Keratinocyte (primary cell): ENCODE results near the gene TRPT1. TPM values are rescaled to one million over a fixed set of nuclear protein-coding genes. Genes with fewer than 3 reads are reported as not detected.

Experiments
- DNase-seq: peaks from one replicate; pipeline ENCODE4 v3.0.0-alpha.2; 2011; ENCODE audit warnings: low read depth, missing footprints, low spot score
- FAIRE-seq: peaks from 2 replicates; lab custom pipeline; 2011; peaks lifted over from hg19 to GRCh38; lab: Jason Lieb, UNC
- H2AFZ ChIP-seq: 2 replicates; pipeline ENCODE4 v1.6.0; 2012; ENCODE audit warnings: low read length, control low read depth, inconsistent platforms; ENCODE audit not compliant: control insufficient read depth
- H3K27ac ChIP-seq: 2 replicates; pipeline ENCODE4 v1.5.1; 2011; ENCODE audit warnings: low read length; ENCODE audit not compliant: control insufficient read depth, insufficient read depth
- H3K27me3 ChIP-seq: 3 replicates; pipeline ENCODE4 v1.6.0; 2011; ENCODE audit warnings: low read length; ENCODE audit not compliant: control insufficient read depth, insufficient read depth; ENCODE audit errors: extremely low read depth
- H3K36me3 ChIP-seq, 2 experiments: 2 replicates in 1 of 2; 3 replicates in 1 of 2; pipeline ENCODE4 v1.5.1; 2011; ENCODE audit warnings: low read length in 2 of 2, mild to moderate bottlenecking in 1 of 2; ENCODE audit not compliant: control insufficient read depth in 2 of 2, insufficient read depth in 2 of 2; ENCODE audit errors: extremely low read depth in 1 of 2
- H3K4me1 ChIP-seq: 3 replicates; pipeline ENCODE4 v1.5.1; 2011; ENCODE audit warnings: low read length; ENCODE audit not compliant: control insufficient read depth, insufficient read depth; ENCODE audit errors: extremely low read depth
- H3K4me2 ChIP-seq: 3 replicates; pipeline ENCODE4 v1.6.0; 2011; ENCODE audit warnings: low read depth, low read length; ENCODE audit not compliant: control insufficient read depth, insufficient read depth; ENCODE audit errors: extremely low read depth
- H3K4me3 ChIP-seq, 3 experiments: fragments of 200-600 bp in 1 of 3; sonication (generic) in 1 of 3; 2 replicates in 2 of 3; 3 replicates in 1 of 3; pipeline ENCODE4 v1.5.1; 2011 to 2016; ENCODE audit warnings: low read length in 3 of 3, mild to moderate bottlenecking in 3 of 3, control low read depth in 2 of 3, inconsistent platforms in 1 of 3, low read depth in 1 of 3, mixed read lengths in 1 of 3, mixed run types in 1 of 3, moderate library complexity in 1 of 3; ENCODE audit not compliant: control insufficient read depth in 2 of 3, insufficient read depth in 2 of 3; ENCODE audit errors: extremely low read depth in 1 of 3
- H3K79me2 ChIP-seq: 2 replicates; pipeline ENCODE4 v1.6.0; 2012; ENCODE audit warnings: low read length; ENCODE audit not compliant: control insufficient read depth, insufficient read depth
- H3K9ac ChIP-seq: 3 replicates; pipeline ENCODE4 v1.6.0; 2011; ENCODE audit warnings: low read length; ENCODE audit not compliant: control insufficient read depth, insufficient read depth; ENCODE audit errors: extremely low read depth
- H3K9me1 ChIP-seq: 3 replicates; pipeline ENCODE4 v1.6.0; 2011; ENCODE audit warnings: low read length; ENCODE audit not compliant: control insufficient read depth, insufficient read depth; ENCODE audit errors: extremely low read depth
- H3K9me3 ChIP-seq: 2 replicates; pipeline ENCODE4 v1.5.1; 2012; ENCODE audit warnings: low read depth, low read length; ENCODE audit not compliant: control insufficient read depth
- H4K20me1 ChIP-seq: 3 replicates; pipeline ENCODE4 v1.6.0; 2011; ENCODE audit warnings: low read length; ENCODE audit not compliant: control insufficient read depth, insufficient read depth; ENCODE audit errors: extremely low read depth
- EZH2 ChIP-seq: IDR thresholded peaks from one replicate; pipeline ENCODE4 v1.6.1; 2012; ENCODE audit warnings: inconsistent platforms, mild to moderate bottlenecking, low read length, moderate library complexity
- dilution Hi-C: fragments of 300-500 bp; cut with MboI; formaldehyde crosslinking; loops from one replicate; pipeline ENCODE4 v1.7.0; 2020; ENCODE audit warnings: low sequenced_read_pairs; ENCODE audit not compliant: extremely low pct_ligation_motif_present
- polyA plus RNA-seq, 5 experiments: library from polyadenylated mRNA; depleted of rRNA in 3 of 5; stranded (reverse) in 3 of 5; stranded (forward) in 1 of 5; unstranded in 1 of 5; fragments of >200 nt; gene quantifications; 1 replicate in 1 of 5; 2 replicates in 3 of 5; 3 replicates in 1 of 5; pipeline versions ENCODE4 v1.2.1 to v1.2.3, GENCODE V29; 2011 to 2012; ENCODE audit warnings: missing spikeins in 2 of 5, low read depth in 1 of 5, low replicate concordance in 1 of 5
- TF ChIP-seq, protein P1 (sequence below), 3 experiments: IDR thresholded peaks in 1 of 3; conservative IDR thresholded peaks in 1 of 3; optimal IDR thresholded peaks in 1 of 3; 2 replicates in 2 of 3; 3 replicates in 1 of 3; pipeline versions ENCODE3 to v1.5.1; 2011; ENCODE audit warnings: low read length in 3 of 3, mild to moderate bottlenecking in 3 of 3, moderate library complexity in 2 of 3, control low read depth in 1 of 3, inconsistent platforms in 1 of 3; ENCODE audit not compliant: insufficient read depth in 2 of 3; ENCODE audit errors: extremely low read depth in 1 of 3

Gene TRPT1
- polyA plus RNA-seq, 1 donor (not counting 4 experiments of a cell fraction or from before 2014, with no cell fraction given): 15.5 TPM

DNA sequence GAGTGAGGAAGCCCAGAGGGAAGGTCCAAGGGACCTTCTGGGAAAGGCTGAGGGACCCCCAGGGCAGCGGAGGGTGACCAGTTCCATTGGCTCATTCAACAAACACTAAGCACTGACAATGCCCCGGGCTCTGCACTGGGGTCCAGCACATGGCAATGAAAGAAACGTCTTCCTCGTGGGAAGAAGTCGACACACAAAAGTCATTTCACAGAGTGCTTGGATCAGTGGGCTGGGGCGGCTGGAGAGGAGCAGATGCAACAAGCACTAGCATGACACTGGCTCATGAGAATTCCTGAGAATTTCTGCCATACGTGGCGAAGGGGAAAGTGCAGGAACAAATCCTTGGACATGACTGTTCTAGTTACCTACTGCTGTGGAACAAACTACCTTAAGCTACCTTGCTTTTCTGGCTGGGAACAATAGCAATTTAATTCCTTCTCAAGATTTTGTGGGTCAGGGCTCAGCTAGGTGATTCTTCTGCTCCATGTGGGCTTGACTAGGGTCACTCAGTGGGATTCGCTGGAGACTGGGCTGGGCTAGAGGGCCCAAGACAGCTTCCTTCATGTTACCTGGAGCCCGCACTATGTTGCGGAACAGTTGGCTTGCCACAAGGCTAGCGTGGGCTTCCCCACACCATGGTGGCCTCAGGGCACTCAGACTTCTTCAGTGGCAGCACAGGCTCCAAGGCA is 46.9 kb downstream of the TRPT1 start:
- Histone ChIP-seq H2AFZ (no peak overlapping the region), H3K9me1 (no peaks in the 10 kb centered on the region), H3K36me3 (peaks cover 0 to 2% of the 10 kb centered on the region in 2 experiments), H3K27me3 (no peaks in the 10 kb centered on the region), H3K9ac (no peak overlapping the region), H3K4me1 (peaks cover 10% of the 10 kb centered on the region), H3K27ac (no peak overlapping the region), H3K9me3 (no peaks in the 10 kb centered on the region), H4K20me1 (no peaks in the 10 kb centered on the region), H3K4me3 (no peak overlapping the region), H3K79me2 (peaks cover 11% of the 10 kb centered on the region), H3K4me2 (no peak overlapping the region)
- no peak for TF ChIP-seq EZH2
- TF ChIP-seq, protein P1, sequence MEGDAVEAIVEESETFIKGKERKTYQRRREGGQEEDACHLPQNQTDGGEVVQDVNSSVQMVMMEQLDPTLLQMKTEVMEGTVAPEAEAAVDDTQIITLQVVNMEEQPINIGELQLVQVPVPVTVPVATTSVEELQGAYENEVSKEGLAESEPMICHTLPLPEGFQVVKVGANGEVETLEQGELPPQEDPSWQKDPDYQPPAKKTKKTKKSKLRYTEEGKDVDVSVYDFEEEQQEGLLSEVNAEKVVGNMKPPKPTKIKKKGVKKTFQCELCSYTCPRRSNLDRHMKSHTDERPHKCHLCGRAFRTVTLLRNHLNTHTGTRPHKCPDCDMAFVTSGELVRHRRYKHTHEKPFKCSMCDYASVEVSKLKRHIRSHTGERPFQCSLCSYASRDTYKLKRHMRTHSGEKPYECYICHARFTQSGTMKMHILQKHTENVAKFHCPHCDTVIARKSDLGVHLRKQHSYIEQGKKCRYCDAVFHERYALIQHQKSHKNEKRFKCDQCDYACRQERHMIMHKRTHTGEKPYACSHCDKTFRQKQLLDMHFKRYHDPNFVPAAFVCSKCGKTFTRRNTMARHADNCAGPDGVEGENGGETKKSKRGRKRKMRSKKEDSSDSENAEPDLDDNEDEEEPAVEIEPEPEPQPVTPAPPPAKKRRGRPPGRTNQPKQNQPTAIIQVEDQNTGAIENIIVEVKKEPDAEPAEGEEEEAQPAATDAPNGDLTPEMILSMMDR (optimal IDR thresholded peaks at IDR 0.05 in 1 of 3, IDR thresholded peaks at IDR 0.05 in 1 of 3, conservative IDR thresholded peaks at IDR 0.05 in 1 of 3; ENCODE audit: extremely low read depth in 1 of 3, insufficient read depth in 2 of 3, low read length in 3 of 3): no peak
- DNase-seq: no peak
- FAIRE-seq: no peak
- dilution Hi-C loops: no loop called here

DNA sequence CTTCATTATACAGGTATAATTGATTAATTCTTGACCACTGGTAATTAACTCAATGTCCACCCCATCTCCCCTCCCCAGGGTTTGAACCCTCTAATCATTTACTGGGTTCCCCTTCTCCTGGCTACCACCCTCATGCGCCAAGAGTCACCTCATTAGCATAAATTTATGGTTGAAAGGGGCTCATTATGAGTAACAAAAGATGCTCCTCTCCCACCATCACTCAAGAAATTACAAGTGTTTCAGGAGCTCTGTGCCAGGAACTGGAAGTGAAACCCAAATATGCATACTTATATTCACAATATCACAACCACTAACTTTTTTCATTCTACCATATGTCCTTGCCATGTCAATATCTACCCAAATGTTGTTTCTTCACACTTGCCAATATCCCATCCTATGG is 47.8 kb downstream of the TRPT1 start:
- TF ChIP-seq EZH2: no peak
- TF ChIP-seq, protein P1 (optimal IDR thresholded peaks at IDR 0.05 in 1 of 3, IDR thresholded peaks at IDR 0.05 in 1 of 3, conservative IDR thresholded peaks at IDR 0.05 in 1 of 3; ENCODE audit: extremely low read depth in 1 of 3, insufficient read depth in 2 of 3, low read length in 3 of 3): no peak
- dilution Hi-C loops: no loop called here
- no peaks in the 10 kb centered on the region for H4K20me1 ChIP-seq
- peaks cover 3% of the 10 kb centered on the region for H3K79me2 ChIP-seq
- no peak for DNase-seq
- FAIRE-seq: no peak
- no peaks in the 10 kb centered on the region for H3K27me3 ChIP-seq
- H3K4me3 ChIP-seq: no peak overlapping the region
- H2AFZ ChIP-seq: no peak overlapping the region
- no peak overlapping the region for H3K9ac ChIP-seq
- no peak overlapping the region for H3K27ac ChIP-seq
- H3K4me2 ChIP-seq: no peak overlapping the region
- no peaks in the 10 kb centered on the region for H3K9me3 ChIP-seq
- no peaks in the 10 kb centered on the region for H3K9me1 ChIP-seq
- no peaks in the 10 kb centered on the region for H3K36me3 ChIP-seq
- peaks cover 10% of the 10 kb centered on the region for H3K4me1 ChIP-seq
